ENCODE data around the gene PAQR9. TPM values are rescaled to one million over a fixed set of nuclear protein-coding genes. Genes with fewer than 3 reads are reported as not detected.

Gene PAQR9, protein sequence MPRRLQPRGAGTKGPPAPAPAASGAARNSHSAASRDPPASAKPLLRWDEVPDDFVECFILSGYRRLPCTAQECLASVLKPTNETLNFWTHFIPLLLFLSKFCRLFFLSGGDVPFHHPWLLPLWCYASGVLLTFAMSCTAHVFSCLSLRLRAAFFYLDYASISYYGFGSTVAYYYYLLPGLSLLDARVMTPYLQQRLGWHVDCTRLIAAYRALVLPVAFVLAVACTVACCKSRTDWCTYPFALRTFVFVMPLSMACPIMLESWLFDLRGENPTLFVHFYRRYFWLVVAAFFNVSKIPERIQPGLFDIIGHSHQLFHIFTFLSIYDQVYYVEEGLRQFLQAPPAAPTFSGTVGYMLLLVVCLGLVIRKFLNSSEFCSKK
- total RNA-seq = 0.13 TPM in 1 of 2 replicates, not detected in the other

DNA sequence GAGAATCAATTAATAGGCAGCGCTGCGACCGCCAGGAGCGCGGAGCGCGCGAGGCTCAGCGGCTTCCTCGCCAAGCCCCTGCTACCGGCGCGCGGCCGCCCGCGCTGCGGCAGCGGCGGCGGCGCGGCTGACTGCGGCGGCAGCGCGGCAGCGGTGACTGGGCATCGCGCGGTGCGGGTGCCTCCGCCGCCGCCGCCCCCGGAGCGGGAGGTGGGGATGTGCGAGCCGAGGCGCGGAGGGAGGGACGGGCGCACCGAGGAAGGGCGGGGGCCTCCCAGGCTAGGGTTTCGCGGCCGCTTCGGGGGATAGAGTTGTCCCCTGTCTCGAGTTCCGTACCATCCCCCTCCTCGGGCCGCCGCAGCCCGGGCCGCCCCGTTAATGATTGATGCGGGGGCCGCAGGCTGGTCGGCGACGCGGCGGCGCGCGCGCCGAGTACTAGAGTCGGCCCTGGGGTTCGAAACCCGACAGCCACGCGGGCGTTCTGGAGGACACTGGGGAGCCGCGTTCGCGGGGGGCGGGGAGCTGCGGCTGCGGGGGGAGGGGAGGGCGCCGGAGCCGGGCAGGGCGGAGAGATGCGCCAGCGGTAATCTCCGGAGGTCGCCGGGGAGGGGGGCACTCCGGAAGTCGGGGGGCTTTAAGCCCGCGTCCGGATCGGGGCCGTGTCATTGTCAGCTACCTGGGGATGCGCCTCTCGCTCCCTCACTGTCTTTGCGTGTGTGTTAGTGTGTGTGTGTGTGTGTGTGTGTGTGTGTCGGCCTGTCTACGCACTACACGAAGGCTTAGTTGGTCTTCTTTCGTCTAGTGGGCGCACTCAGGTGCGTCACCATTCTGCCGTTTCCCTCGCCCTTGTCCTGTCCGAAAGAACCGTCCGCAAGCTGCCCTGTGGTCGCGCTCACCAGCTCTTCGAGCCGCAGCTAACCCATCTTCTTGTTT, at the start of gene PAQR9:
Gene PAQR9, minus strand, starts transcription at position 159 of the 933 bp plus-strand sequence. CDS start 338 bp downstream, outside the sequence.

DNA sequence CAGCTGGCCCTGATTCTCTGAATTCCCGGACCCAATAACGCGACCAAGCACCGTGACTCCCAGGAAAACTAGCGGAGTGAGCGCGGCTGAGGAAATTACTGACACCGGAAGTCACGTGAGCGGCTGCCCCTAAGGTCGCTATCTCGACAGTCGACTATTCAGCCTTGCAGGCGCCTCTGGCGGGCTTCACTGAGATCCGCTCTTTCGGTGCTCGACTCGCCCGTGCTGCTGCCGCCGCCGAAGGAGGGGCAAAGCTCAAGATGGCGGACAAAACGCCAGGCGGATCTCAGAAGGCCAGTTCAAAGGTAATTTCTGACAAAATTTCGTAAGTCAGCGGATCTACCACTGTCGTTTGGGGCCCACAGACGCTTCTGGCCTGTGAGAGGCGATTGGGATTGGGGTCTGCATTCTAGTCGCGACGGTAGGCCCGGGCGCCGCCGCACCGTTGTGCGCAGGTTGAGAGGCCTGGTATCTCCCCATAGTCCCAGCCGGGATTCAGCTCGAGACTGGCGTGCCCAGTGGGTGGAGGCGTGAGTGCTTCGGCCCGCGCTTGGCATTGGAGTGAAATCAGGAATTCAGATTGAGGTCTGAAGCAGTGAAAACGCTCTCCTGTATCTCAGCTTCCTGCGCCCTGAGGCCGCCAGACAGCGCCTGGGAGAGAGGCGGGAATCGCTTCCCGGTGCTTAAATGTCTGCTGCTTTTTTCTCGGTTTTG, 38.1 kb upstream of the PAQR9 start, which contains the start of gene U2SURP:
Gene U2SURP, plus strand, starts transcription at position 202 of the 714 bp plus-strand sequence. Its CDS starts 59 bp downstream, at position 261.

Other genes with a start within 250 kb of the PAQR9 start
- 12.5 and 14.6 TPM in 2 replicates for gene TRPC1, start 239.6 kb downstream of the PAQR9 start, total RNA-seq
- gene PCOLCE2, start 74.6 kb downstream of the PAQR9 start, total RNA-seq = 1.6 and 2.6 TPM in 2 replicates
- 35.6 and 39.5 TPM in 2 replicates for gene U2SURP, start 37.9 kb upstream of the PAQR9 start, total RNA-seq
- gene CHST2, start 156.1 kb upstream of the PAQR9 start, total RNA-seq = 19.8 and 28.8 TPM in 2 replicates

All from epithelial cell of alveolus of lung (primary cell).